Keratinocyte (primary cell): ENCODE measurements around the gene AP1M1. TPM values are rescaled to one million over a fixed set of nuclear protein-coding genes. Genes with fewer than 3 reads are reported as not detected.

ENCODE experiments used
- DNase-seq: peaks from one replicate; pipeline ENCODE4 v3.0.0-alpha.2; 2011; ENCODE audit warnings: low read depth, missing footprints, low spot score
- FAIRE-seq: peaks from 2 replicates; lab custom pipeline; 2011; peaks lifted over from hg19 to GRCh38; lab: Jason Lieb, UNC
- H2AFZ ChIP-seq: 2 replicates; pipeline ENCODE4 v1.6.0; 2012; ENCODE audit warnings: low read length, control low read depth, inconsistent platforms; ENCODE audit not compliant: control insufficient read depth
- H3K27ac ChIP-seq: 2 replicates; pipeline ENCODE4 v1.5.1; 2011; ENCODE audit warnings: low read length; ENCODE audit not compliant: control insufficient read depth, insufficient read depth
- H3K27me3 ChIP-seq: 3 replicates; pipeline ENCODE4 v1.6.0; 2011; ENCODE audit warnings: low read length; ENCODE audit not compliant: control insufficient read depth, insufficient read depth; ENCODE audit errors: extremely low read depth
- H3K36me3 ChIP-seq, 2 experiments: 2 replicates in 1 of 2; 3 replicates in 1 of 2; pipeline ENCODE4 v1.5.1; 2011; ENCODE audit warnings: low read length in 2 of 2, mild to moderate bottlenecking in 1 of 2; ENCODE audit not compliant: control insufficient read depth in 2 of 2, insufficient read depth in 2 of 2; ENCODE audit errors: extremely low read depth in 1 of 2
- H3K4me1 ChIP-seq: 3 replicates; pipeline ENCODE4 v1.5.1; 2011; ENCODE audit warnings: low read length; ENCODE audit not compliant: control insufficient read depth, insufficient read depth; ENCODE audit errors: extremely low read depth
- H3K4me2 ChIP-seq: 3 replicates; pipeline ENCODE4 v1.6.0; 2011; ENCODE audit warnings: low read depth, low read length; ENCODE audit not compliant: control insufficient read depth, insufficient read depth; ENCODE audit errors: extremely low read depth
- H3K4me3 ChIP-seq, 3 experiments: fragments of 200-600 bp in 1 of 3; sonication (generic) in 1 of 3; 2 replicates in 2 of 3; 3 replicates in 1 of 3; pipeline ENCODE4 v1.5.1; 2011 to 2016; ENCODE audit warnings: low read length in 3 of 3, mild to moderate bottlenecking in 3 of 3, control low read depth in 2 of 3, inconsistent platforms in 1 of 3, low read depth in 1 of 3, mixed read lengths in 1 of 3, mixed run types in 1 of 3, moderate library complexity in 1 of 3; ENCODE audit not compliant: control insufficient read depth in 2 of 3, insufficient read depth in 2 of 3; ENCODE audit errors: extremely low read depth in 1 of 3
- H3K79me2 ChIP-seq: 2 replicates; pipeline ENCODE4 v1.6.0; 2012; ENCODE audit warnings: low read length; ENCODE audit not compliant: control insufficient read depth, insufficient read depth
- H3K9ac ChIP-seq: 3 replicates; pipeline ENCODE4 v1.6.0; 2011; ENCODE audit warnings: low read length; ENCODE audit not compliant: control insufficient read depth, insufficient read depth; ENCODE audit errors: extremely low read depth
- H3K9me1 ChIP-seq: 3 replicates; pipeline ENCODE4 v1.6.0; 2011; ENCODE audit warnings: low read length; ENCODE audit not compliant: control insufficient read depth, insufficient read depth; ENCODE audit errors: extremely low read depth
- H3K9me3 ChIP-seq: 2 replicates; pipeline ENCODE4 v1.5.1; 2012; ENCODE audit warnings: low read depth, low read length; ENCODE audit not compliant: control insufficient read depth
- H4K20me1 ChIP-seq: 3 replicates; pipeline ENCODE4 v1.6.0; 2011; ENCODE audit warnings: low read length; ENCODE audit not compliant: control insufficient read depth, insufficient read depth; ENCODE audit errors: extremely low read depth
- EZH2 ChIP-seq: IDR thresholded peaks from one replicate; pipeline ENCODE4 v1.6.1; 2012; ENCODE audit warnings: inconsistent platforms, mild to moderate bottlenecking, low read length, moderate library complexity
- dilution Hi-C: fragments of 300-500 bp; cut with MboI; formaldehyde crosslinking; loops from one replicate; pipeline ENCODE4 v1.7.0; 2020; ENCODE audit warnings: low sequenced_read_pairs; ENCODE audit not compliant: extremely low pct_ligation_motif_present
- polyA plus RNA-seq, 5 experiments: library from polyadenylated mRNA; depleted of rRNA in 3 of 5; stranded (reverse) in 3 of 5; stranded (forward) in 1 of 5; unstranded in 1 of 5; fragments of >200 nt; gene quantifications; 1 replicate in 1 of 5; 2 replicates in 3 of 5; 3 replicates in 1 of 5; pipeline versions ENCODE4 v1.2.1 to v1.2.3, GENCODE V29; 2011 to 2012; ENCODE audit warnings: missing spikeins in 2 of 5, low read depth in 1 of 5, low replicate concordance in 1 of 5
- small RNA-seq, 3 experiments: library from RNA; depleted of rRNA; stranded (forward); fragments of <200 nt; gene quantifications; one replicate each; pipeline ENCODE3, GENCODE V24; 2012; ENCODE audit warnings: low read depth in 3 of 3, low replicate concordance in 1 of 3; ENCODE audit not compliant: insufficient read length in 3 of 3
- TF ChIP-seq, protein P1 (sequence below), 3 experiments: IDR thresholded peaks in 1 of 3; conservative IDR thresholded peaks in 1 of 3; optimal IDR thresholded peaks in 1 of 3; 2 replicates in 2 of 3; 3 replicates in 1 of 3; pipeline versions ENCODE3 to v1.5.1; 2011; ENCODE audit warnings: low read length in 3 of 3, mild to moderate bottlenecking in 3 of 3, moderate library complexity in 2 of 3, control low read depth in 1 of 3, inconsistent platforms in 1 of 3; ENCODE audit not compliant: insufficient read depth in 2 of 3; ENCODE audit errors: extremely low read depth in 1 of 3

The AP1M1 gene
- polyA plus RNA-seq, 1 donor (not counting 4 experiments of a cell fraction or from before 2014, with no cell fraction given) = 27.7 TPM

DNA sequence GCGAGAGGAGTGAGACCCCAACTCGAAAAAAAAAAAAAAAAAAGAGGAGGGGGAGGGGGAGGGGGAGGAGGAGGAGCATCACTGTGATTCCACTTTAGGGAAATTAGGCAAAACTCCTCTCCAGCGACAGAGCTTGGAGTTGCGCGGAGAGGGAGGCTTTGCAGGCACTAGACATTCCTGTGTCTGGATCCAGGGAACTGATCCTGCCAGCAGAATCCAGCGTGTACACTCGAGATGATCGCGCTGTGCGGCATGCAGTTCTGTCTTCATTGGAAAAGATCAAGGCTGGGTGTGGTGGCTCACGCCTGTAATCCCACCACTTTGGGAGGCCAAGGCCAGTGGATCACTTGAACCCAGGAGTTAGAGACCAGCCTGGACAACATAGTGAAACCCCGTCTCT is 97.3 kb downstream of the AP1M1 start:
- Histone ChIP-seq H3K4me1 (peaks cover 3% of the 10 kb centered on the region), H3K27ac (no peak overlapping the region), H3K36me3 (no peaks in the 10 kb centered on the region), H2AFZ (no peak overlapping the region), H3K4me3 (no peak overlapping the region), H3K9me3 (no peaks in the 10 kb centered on the region), H3K27me3 (peaks cover 9% of the 10 kb centered on the region), H3K9ac (no peak overlapping the region), H3K4me2 (no peak overlapping the region), H3K79me2 (no peaks in the 10 kb centered on the region), H3K9me1 (no peaks in the 10 kb centered on the region), H4K20me1 (no peaks in the 10 kb centered on the region)
- TF ChIP-seq, protein P1, sequence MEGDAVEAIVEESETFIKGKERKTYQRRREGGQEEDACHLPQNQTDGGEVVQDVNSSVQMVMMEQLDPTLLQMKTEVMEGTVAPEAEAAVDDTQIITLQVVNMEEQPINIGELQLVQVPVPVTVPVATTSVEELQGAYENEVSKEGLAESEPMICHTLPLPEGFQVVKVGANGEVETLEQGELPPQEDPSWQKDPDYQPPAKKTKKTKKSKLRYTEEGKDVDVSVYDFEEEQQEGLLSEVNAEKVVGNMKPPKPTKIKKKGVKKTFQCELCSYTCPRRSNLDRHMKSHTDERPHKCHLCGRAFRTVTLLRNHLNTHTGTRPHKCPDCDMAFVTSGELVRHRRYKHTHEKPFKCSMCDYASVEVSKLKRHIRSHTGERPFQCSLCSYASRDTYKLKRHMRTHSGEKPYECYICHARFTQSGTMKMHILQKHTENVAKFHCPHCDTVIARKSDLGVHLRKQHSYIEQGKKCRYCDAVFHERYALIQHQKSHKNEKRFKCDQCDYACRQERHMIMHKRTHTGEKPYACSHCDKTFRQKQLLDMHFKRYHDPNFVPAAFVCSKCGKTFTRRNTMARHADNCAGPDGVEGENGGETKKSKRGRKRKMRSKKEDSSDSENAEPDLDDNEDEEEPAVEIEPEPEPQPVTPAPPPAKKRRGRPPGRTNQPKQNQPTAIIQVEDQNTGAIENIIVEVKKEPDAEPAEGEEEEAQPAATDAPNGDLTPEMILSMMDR (optimal IDR thresholded peaks at IDR 0.05 in 1 of 3, IDR thresholded peaks at IDR 0.05 in 1 of 3, conservative IDR thresholded peaks at IDR 0.05 in 1 of 3; ENCODE audit: extremely low read depth in 1 of 3, insufficient read depth in 2 of 3, low read length in 3 of 3) = no peak
- no peak for TF ChIP-seq EZH2
- dilution Hi-C loops = no loop called here
- DNase-seq (no peak), FAIRE-seq (no peak)

Small RNA genes within 50 kb of the gene (small RNA-seq; reads per million reads assigned to genes)
- gene RF00017 = 0 reads per million in 3 experiments

Other genes with a start within 250 kb of the AP1M1 start
- gene OR10H4, start 248.9 kb upstream of the AP1M1 start, polyA plus RNA-seq = not detected in 3 replicates
- 489 to 646 TPM (median 581 TPM) in 3 replicates for gene TPM4, start 121.4 kb upstream of the AP1M1 start, polyA plus RNA-seq
- gene RAB8A, start 86.0 kb upstream of the AP1M1 start, polyA plus RNA-seq = 64.4 to 116 TPM (median 95.1 TPM) in 3 replicates
- 0.90 to 1.9 TPM (median 1.1 TPM) in 3 replicates for gene HSH2D, start 54.2 kb upstream of the AP1M1 start, polyA plus RNA-seq
- not detected in 3 replicates for gene CIB3, start 24.4 kb upstream of the AP1M1 start, polyA plus RNA-seq
- 105 to 114 TPM (median 106 TPM) in 3 replicates for gene FAM32A, start 12.5 kb upstream of the AP1M1 start, polyA plus RNA-seq
- gene KLF2, start 126.9 kb downstream of the AP1M1 start, polyA plus RNA-seq = 0.09 TPM in 1 of 3 replicates, not detected in the others